Ascending aorta (tissue), 2 donors: Measurements from ENCODE around the gene COG5. TPM values are rescaled to one million over a fixed set of nuclear protein-coding genes. Genes with fewer than 3 reads are reported as not detected.

ENCODE experiments used
- DNase-seq, 2 donors: peaks; one replicate each; pipeline ENCODE4 v3.0.0-alpha.2; 2019; ENCODE audit warnings: low spot score in 2 of 2
- H3K27ac ChIP-seq, 2 donors: fragments of 200-600 bp; sonication (generic); one replicate each; pipeline ENCODE4 v1.5.1; 2016 to 2017; ENCODE audit warnings: mild to moderate bottlenecking in 1 of 2
- H3K27me3 ChIP-seq: fragments of 200-600 bp; sonication (generic); one replicate; pipeline ENCODE4 v1.5.1; 2017
- H3K36me3 ChIP-seq, 2 donors: fragments of 200-600 bp; sonication (generic); one replicate each; pipeline ENCODE4 v1.5.1; 2016
- H3K4me1 ChIP-seq, 2 donors: fragments of 200-600 bp; sonication (generic); one replicate each; pipeline ENCODE4 v1.5.1; 2016 to 2017; ENCODE audit warnings: mild to moderate bottlenecking in 1 of 2
- H3K4me3 ChIP-seq, 2 donors: fragments of 200-600 bp; sonication (generic); one replicate each; pipeline ENCODE4 v1.5.1; 2016 to 2017; ENCODE audit warnings: mild to moderate bottlenecking in 1 of 2
- H3K9me3 ChIP-seq, 2 donors: fragments of 200-600 bp; sonication (generic); one replicate each; pipeline ENCODE4 v1.5.1; 2016
- CTCF ChIP-seq, 3 experiments: fragments of 200-600 bp in 2 of 3; fragments of 450-650 bp in 1 of 3; sonication (generic) in 2 of 3; IDR thresholded peaks; one replicate each; pipeline ENCODE4 v1.5.1; 2016 to 2019; ENCODE audit warnings: antibody characterized with exemption in 3 of 3, mild to moderate bottlenecking in 1 of 3, moderate library complexity in 1 of 3
- intact Hi-C: fragments of 100-400 bp; cut with DNase I; formaldehyde crosslinking; loops from one replicate; pipeline ENCODE4 v1.15.1; 2023
- total RNA-seq: library from RNA; depleted of rRNA; stranded (reverse); fragments of >200 nt; gene quantifications from one replicate; pipeline ENCODE4 v1.1.0, GENCODE V29; 2016

The COG5 gene
- total RNA-seq, 1 donor from 2014 or later, result 16.8 TPM

DNA sequence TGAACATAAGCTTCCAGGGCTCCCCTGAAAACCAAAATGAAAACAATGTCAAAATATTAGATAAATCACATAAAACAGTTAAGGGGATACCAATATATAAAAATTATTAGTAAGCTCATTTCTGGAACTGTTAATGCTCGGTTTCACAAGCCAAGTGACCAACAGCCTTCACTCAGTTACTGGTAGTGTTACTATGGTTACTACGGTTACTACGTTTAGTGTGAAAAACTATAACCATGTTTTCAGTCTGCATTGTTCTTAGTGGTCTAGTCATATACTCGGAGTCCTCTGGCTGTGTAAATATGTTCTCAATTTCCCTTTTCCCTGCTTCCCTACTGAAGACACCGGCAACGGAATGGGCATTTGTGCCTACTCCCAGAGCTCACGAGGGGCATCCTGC lies 360.1 kb downstream of the COG5 start:
- peaks cover 4 to 10% of the 10 kb centered on the region in 2 donors for H3K4me1 ChIP-seq
- no peaks in the 10 kb centered on the region for H3K9me3 ChIP-seq
- no peaks in the 10 kb centered on the region for H3K27me3 ChIP-seq
- intact Hi-C loops, result loop anchor here (10.0 kb wide), 1 partner anchor 521 kb away; no protein-coding TSS in a partner anchor
- no peak overlapping the region for H3K27ac ChIP-seq
- no peak for TF ChIP-seq CTCF (IDR thresholded peaks at IDR 0.05)
- DNase-seq, result no peak
- H3K36me3 ChIP-seq, result peaks cover 54 to 79% of the 10 kb centered on the region in 2 donors
- H3K4me3 ChIP-seq, result no peak overlapping the region

DNA sequence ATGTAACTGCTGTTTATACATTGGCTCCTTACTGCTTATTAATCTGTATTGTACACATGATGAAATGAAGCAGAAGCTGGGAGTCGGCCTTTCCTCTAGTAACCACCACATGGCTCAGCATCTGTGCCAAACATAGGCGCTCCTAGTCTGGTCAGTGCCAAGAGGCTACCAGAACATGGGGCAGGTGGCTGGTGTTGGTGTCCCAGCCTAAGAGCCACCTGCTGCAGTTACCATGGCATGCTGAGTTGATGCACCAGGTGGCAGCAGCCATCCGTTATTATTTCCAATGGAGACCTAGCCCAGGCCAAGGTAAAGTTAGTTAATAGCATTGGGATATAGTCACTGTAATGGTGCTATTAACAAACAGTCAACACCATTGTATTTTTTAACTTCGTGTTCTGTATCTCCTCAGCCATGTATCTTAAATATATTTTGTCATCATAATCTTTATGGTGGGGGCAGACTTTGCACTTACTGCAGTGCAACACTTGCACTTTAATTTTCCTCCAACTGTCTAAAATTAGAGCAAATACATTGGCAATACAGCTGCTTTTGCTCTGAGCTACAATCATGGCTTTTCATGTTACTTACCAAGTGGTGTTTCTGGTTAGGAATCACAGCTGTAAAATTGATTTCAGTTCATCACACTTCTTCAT lies 361.8 kb downstream of the COG5 start:
- H3K4me3 ChIP-seq, result no peak overlapping the region
- peaks cover 68 to 96% of the 10 kb centered on the region in 2 donors for H3K36me3 ChIP-seq
- no peaks in the 10 kb centered on the region for H3K9me3 ChIP-seq
- no peak for DNase-seq
- peak in 2 of 3 experiments; percentile 12 to 61 for TF ChIP-seq CTCF (IDR thresholded peaks at IDR 0.05)
- no peaks in the 10 kb centered on the region for H3K4me1 ChIP-seq
- H3K27ac ChIP-seq, result no peak overlapping the region
- intact Hi-C loops, result loop anchor here (10.0 kb wide), 1 partner anchor 523 kb away; no protein-coding TSS in a partner anchor
- H3K27me3 ChIP-seq, result no peaks in the 10 kb centered on the region

DNA sequence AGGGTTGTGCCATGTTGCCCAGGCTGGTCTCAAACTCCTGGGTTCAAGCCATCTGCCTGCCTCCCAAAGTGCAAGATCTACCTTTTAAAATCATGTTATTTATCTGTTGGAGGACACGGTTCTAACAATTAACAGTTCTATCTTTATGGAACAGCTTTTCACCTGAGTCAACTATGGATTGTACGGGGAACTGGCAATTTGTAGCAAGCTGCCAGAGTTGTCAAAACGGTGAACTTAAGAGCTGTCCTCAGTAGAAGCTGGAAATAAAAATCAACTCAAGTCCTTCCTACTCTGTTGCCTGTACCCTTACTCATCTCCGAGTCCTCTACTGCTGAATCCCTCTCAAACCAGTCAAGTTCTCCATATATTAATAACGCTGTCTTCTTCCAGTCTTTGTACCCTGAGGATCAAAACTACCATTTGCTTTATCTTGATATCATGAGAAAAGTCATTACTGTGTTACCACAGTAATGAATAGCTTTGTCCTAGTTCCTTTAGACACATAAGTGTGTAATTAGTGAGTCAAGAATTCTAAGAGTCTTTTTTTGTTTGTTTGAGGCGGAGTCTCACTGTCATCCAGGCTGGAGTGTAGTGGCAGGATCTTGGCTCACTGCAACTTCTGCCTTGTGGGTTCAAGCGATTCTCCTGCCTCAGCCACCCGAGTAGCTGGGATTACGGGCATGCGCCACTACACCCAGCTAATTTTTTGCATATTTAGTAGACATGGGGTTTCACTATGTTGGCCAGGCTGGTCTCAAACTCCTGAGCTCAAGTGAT lies 366.7 kb downstream of the COG5 start:
- peaks cover 51 to 76% of the 10 kb centered on the region in 2 donors for H3K36me3 ChIP-seq
- intact Hi-C loops, result no loop called here

DNA sequence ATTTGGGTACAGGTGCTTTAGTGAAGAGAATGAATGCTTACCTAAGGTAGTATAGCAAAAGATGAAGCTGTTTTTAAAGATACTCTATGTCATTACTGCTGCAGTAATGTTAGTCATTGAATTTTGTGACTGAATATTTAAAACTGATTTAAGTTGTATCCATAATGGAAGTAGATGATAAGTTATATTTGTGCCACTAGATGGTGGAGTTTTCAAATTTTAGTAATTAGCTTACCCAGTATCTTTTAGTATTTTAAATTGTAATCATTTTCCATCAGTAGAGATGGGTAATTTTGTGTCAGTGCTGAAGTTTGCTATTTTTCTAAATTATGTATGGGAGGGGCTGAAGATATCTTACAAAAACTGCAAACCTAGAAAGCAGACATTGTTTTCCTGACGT lies 369.7 kb downstream of the COG5 start:
- DNase-seq, result no peak
- H3K4me1 ChIP-seq, result no peaks in the 10 kb centered on the region
- peaks cover 51 to 72% of the 10 kb centered on the region in 2 donors for H3K36me3 ChIP-seq
- H3K27me3 ChIP-seq, result no peaks in the 10 kb centered on the region
- intact Hi-C loops, result no loop called here
- H3K9me3 ChIP-seq, result no peaks in the 10 kb centered on the region
- no peak overlapping the region for H3K27ac ChIP-seq
- no peak overlapping the region for H3K4me3 ChIP-seq
- peak in 1 of 3 experiments; percentile 3 for TF ChIP-seq CTCF (IDR thresholded peaks at IDR 0.05)

More for the DNA sequence above, 366.7 kb downstream of the COG5 start:
- Histone ChIP-seq H3K27ac (no peak overlapping the region), H3K4me1 (no peaks in the 10 kb centered on the region), H3K9me3 (no peaks in the 10 kb centered on the region), H3K27me3 (no peaks in the 10 kb centered on the region), H3K4me3 (no peak overlapping the region)
- no peak for DNase-seq
- no peak for TF ChIP-seq CTCF (IDR thresholded peaks at IDR 0.05)

DNA sequence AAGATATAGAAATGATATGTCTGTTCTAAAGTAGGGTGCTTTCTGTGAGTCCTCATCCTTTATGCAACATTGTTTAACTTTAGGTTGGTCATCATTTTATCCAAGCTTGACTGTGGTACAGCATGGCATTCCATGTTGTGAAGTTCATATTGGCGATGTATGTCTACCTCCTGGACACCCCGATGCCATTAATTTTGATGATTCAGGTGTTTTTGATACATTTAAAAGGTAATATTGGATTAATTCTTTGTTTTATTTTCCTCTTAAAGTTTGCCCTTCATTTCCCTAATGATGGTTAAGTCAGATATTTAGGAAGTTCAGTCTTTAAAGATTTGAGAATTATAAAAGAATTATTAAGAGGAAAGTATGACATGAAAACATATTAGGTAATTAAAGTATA lies 373.6 kb downstream of the COG5 start:
- intact Hi-C loops, result no loop called here
- TF ChIP-seq CTCF (IDR thresholded peaks at IDR 0.05), result no peak
- peaks cover 52 to 73% of the 10 kb centered on the region in 2 donors for H3K36me3 ChIP-seq

More for the DNA sequence above, 373.6 kb downstream of the COG5 start:
- no peaks in the 10 kb centered on the region for H3K4me1 ChIP-seq
- H3K27me3 ChIP-seq, result no peaks in the 10 kb centered on the region
- H3K27ac ChIP-seq, result no peak overlapping the region
- DNase-seq, result no peak
- no peaks in the 10 kb centered on the region for H3K9me3 ChIP-seq
- H3K4me3 ChIP-seq, result no peak overlapping the region
